Body of pancreas (tissue), 4 donors: ENCODE data around the gene SORT1.

Source experiments
- POLR2A ChIP-seq, 3 donors: fragments of 450-650 bp; IDR thresholded peaks; one replicate each; pipeline ENCODE4 v1.6.1; 2016; ENCODE audit warnings: antibody characterized with exemption in 3 of 3, mild to moderate bottlenecking in 2 of 3
- TF ChIP-seq, protein P1 (sequence below), 7 experiments: fragments of 450-650 bp in 4 of 7; fragments of 200-600 bp in 3 of 7; sonication (generic) in 3 of 7; IDR thresholded peaks; one replicate each; pipeline ENCODE4 v1.5.1; 2016 to 2019; ENCODE audit warnings: antibody characterized with exemption in 7 of 7

DNA sequence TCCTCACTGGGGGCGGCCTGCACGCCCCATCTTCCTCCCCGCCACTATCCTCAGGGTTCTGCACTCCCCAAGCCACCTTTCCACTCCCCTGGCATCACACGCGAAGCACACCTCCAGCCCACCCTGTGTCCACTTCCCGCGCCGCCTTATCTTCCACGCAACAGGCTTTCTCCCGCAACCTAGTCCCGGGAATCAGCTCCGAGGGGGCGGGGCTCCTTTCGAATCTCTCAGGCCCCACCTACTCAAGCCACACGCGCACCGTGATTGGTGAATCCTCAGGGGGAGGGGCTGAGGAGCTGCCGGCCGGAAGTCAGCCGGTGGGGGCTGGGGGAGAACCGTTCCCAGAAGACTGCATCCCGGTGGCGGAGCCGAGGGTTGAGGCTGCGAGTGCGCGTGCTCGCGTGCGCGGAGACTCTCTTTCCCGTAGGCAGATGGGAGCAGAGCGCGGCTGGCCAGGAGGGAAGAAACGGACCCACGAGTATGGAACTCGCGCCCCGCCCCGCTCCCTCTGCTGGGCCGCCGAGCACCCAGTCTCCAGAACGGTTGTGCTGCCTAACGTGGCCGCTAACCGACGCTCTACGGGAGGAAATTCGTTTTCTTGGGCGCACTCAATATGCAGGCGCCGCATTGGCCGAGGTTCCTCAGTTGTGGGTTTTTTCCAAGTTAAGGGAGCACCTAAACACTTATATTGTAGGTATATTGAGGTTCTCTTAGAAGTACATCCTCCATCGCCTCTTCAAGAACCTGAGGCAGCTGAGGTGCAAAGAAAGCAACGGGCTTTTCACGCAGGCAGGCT lies 114.6 kb downstream of the SORT1 start, which contains the start of gene PSRC1:
- peak; percentile 70 to 92 (median 89) for TF ChIP-seq POLR2A (IDR thresholded peaks at IDR 0.05)
- TF ChIP-seq, protein P1, sequence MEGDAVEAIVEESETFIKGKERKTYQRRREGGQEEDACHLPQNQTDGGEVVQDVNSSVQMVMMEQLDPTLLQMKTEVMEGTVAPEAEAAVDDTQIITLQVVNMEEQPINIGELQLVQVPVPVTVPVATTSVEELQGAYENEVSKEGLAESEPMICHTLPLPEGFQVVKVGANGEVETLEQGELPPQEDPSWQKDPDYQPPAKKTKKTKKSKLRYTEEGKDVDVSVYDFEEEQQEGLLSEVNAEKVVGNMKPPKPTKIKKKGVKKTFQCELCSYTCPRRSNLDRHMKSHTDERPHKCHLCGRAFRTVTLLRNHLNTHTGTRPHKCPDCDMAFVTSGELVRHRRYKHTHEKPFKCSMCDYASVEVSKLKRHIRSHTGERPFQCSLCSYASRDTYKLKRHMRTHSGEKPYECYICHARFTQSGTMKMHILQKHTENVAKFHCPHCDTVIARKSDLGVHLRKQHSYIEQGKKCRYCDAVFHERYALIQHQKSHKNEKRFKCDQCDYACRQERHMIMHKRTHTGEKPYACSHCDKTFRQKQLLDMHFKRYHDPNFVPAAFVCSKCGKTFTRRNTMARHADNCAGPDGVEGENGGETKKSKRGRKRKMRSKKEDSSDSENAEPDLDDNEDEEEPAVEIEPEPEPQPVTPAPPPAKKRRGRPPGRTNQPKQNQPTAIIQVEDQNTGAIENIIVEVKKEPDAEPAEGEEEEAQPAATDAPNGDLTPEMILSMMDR (IDR thresholded peaks at IDR 0.05) = peak in 6 of 7 experiments; percentile 17 to 85 (median 59)
